ENCODE results near the gene NFATC3.

DNA sequence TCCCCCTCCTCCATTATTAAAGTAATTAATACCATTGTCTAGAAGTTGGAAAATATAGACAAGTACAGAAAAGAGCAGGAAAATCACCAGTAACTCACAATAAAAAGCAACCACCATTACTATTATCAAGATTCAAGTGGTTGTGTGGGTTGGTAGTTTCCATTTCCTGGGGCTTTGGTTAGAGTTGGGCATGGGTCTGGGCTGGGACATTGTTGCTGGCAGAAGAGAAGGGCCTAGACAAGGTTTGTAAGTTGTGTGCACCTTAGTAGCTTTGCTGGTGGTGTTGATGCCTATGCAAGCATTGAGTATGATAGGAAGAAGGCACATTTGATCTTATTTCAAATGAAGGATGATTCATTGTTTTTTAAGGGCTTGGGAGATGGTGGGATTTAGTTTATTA, 25.4 kb upstream of the NFATC3 start:
- no peak for TF ChIP-seq POLR2A (IDR thresholded peaks at IDR 0.05)
- TF ChIP-seq, protein P1, sequence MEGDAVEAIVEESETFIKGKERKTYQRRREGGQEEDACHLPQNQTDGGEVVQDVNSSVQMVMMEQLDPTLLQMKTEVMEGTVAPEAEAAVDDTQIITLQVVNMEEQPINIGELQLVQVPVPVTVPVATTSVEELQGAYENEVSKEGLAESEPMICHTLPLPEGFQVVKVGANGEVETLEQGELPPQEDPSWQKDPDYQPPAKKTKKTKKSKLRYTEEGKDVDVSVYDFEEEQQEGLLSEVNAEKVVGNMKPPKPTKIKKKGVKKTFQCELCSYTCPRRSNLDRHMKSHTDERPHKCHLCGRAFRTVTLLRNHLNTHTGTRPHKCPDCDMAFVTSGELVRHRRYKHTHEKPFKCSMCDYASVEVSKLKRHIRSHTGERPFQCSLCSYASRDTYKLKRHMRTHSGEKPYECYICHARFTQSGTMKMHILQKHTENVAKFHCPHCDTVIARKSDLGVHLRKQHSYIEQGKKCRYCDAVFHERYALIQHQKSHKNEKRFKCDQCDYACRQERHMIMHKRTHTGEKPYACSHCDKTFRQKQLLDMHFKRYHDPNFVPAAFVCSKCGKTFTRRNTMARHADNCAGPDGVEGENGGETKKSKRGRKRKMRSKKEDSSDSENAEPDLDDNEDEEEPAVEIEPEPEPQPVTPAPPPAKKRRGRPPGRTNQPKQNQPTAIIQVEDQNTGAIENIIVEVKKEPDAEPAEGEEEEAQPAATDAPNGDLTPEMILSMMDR (IDR thresholded peaks at IDR 0.05), result no peak
